GM04504 (cell line): ENCODE results near the gene C1orf174.

Source experiments
- DNase-seq: peaks from one replicate; pipeline ENCODE4 v3.0.0-alpha.2; 2012; ENCODE audit warnings: low read depth

Gene C1orf174

GRCh38 chr1:3868464-3869006 is 31.5 kb downstream of the C1orf174 start:
- no peak for DNase-seq

GRCh38 chr1:3865606-3866160 is 34.4 kb downstream of the C1orf174 start:
- no peak for DNase-seq

GRCh38 chr1:3864884-3865283 is 35.2 kb downstream of the C1orf174 start:
- DNase-seq = no peak

GRCh38 chr1:3863231-3863935 is 36.7 kb downstream of the C1orf174 start:
- no peak for DNase-seq

- DNase-seq = no peak
Observed at GRCh38 chr1:3858231-3858981, 41.7 kb downstream of the C1orf174 start.

- no peak for DNase-seq
Observed at GRCh38 chr1:3857791-3858129, 42.3 kb downstream of the C1orf174 start.

- peak; percentile 48 for DNase-seq
Observed at GRCh38 chr1:3856923-3857790, 42.9 kb downstream of the C1orf174 start, which contains the start of the genes CEP104 and DFFB. Gene CEP104, minus strand, starts transcription at chr1:3857211. Its CDS starts 4,804 bp downstream, at chr1:3852407. Gene DFFB, plus strand, starts transcription at chr1:3857476. Its CDS starts 128 bp downstream, at chr1:3857604.

GRCh38 chr1:3852711-3853485 is 47.2 kb downstream of the C1orf174 start:
- no peak for DNase-seq

GRCh38 chr1:3852091-3852490 is 48.0 kb downstream of the C1orf174 start:
- DNase-seq = no peak

- DNase-seq = no peak
Observed at GRCh38 chr1:3851292-3851691, 48.8 kb downstream of the C1orf174 start.

GRCh38 chr1:3850857-3851256 is 49.2 kb downstream of the C1orf174 start:
- DNase-seq = no peak

GRCh38 chr1:3847081-3847480 is 53.0 kb downstream of the C1orf174 start:
- no peak for DNase-seq

- no peak for DNase-seq
Observed at GRCh38 chr1:3846541-3846940, 53.5 kb downstream of the C1orf174 start.

- no peak for DNase-seq
Observed at GRCh38 chr1:3842912-3843311, 57.2 kb downstream of the C1orf174 start.

- no peak for DNase-seq
Observed at GRCh38 chr1:3841491-3841890, 58.6 kb downstream of the C1orf174 start.
